Prostate gland (tissue), 2 donors: ENCODE data around the gene LIPC. TPM values are rescaled to one million over a fixed set of nuclear protein-coding genes. Genes with fewer than 3 reads are reported as not detected.

Experiments used
- DNase-seq: peaks from one replicate; pipeline ENCODE4 v3.0.0-alpha.2; 2019; ENCODE audit warnings: low spot score
- H3K27ac ChIP-seq, 2 donors: fragments of 200-600 bp; sonication (generic); 2 replicates each; pipeline ENCODE4 v1.5.1; 2017 to 2019
- H3K27me3 ChIP-seq: fragments of 200-600 bp; sonication (generic); replicated peaks from 2 replicates; pipeline ENCODE4 v1.5.1; 2019; ENCODE audit not compliant: insufficient read depth
- H3K36me3 ChIP-seq, 2 donors: fragments of 200-600 bp; sonication (generic); 1 replicate in 1 of 2; 2 replicates in 1 of 2; pipeline versions ENCODE4 v1.5.1 to v1.8.1; 2017 to 2019
- H3K4me1 ChIP-seq: fragments of 200-600 bp; sonication (generic); replicated peaks from 2 replicates; pipeline ENCODE4 v1.5.1; 2019
- H3K4me3 ChIP-seq, 2 donors: fragments of 200-600 bp; sonication (generic); 2 replicates each; pipeline ENCODE4 v1.5.1; 2017 to 2019
- H3K9me3 ChIP-seq: fragments of 200-600 bp; sonication (generic); 2 replicates; pipeline ENCODE4 v1.5.1; 2017
- POLR2A ChIP-seq: fragments of 450-650 bp; IDR thresholded peaks from one replicate; pipeline ENCODE4 v1.6.1; 2016; ENCODE audit warnings: antibody characterized with exemption, mild to moderate bottlenecking
- POLR2AphosphoS5 ChIP-seq: sonication (generic); formaldehyde crosslinking; IDR thresholded peaks from one replicate; pipeline ENCODE4 v1.6.1; 2017; ENCODE audit warnings: antibody characterized with exemption
- WGBS: methylation state at CpG from one replicate; pipeline ENCODE4 v1.1.5; 2018; 5-methylcytosine and 5-hydroxymethylcytosine counted together
- intact Hi-C: fragments of 100-400 bp; cut with DNase I; formaldehyde crosslinking; loops from one replicate; pipeline ENCODE4 v1.14.2; 2022
- total RNA-seq, 2 donors: library from RNA; depleted of rRNA; stranded (reverse); fragments of >200 nt; gene quantifications; one replicate each; pipeline ENCODE4 v1.1.0, GENCODE V29; 2016
- TF ChIP-seq, protein P1 (sequence below), 4 experiments: fragments of 200-600 bp in 2 of 4; fragments of 450-650 bp in 2 of 4; sonication (generic) in 2 of 4; IDR thresholded peaks; 1 replicate in 3 of 4; 2 replicates in 1 of 4; pipeline ENCODE4 v1.5.1; 2016 to 2019; ENCODE audit warnings: antibody characterized with exemption in 4 of 4, mild to moderate bottlenecking in 2 of 4, moderate library complexity in 2 of 4

LIPC gene
- total RNA-seq, 2 donors from 2014 or later, result 0.14 TPM; not detected in 1

DNA sequence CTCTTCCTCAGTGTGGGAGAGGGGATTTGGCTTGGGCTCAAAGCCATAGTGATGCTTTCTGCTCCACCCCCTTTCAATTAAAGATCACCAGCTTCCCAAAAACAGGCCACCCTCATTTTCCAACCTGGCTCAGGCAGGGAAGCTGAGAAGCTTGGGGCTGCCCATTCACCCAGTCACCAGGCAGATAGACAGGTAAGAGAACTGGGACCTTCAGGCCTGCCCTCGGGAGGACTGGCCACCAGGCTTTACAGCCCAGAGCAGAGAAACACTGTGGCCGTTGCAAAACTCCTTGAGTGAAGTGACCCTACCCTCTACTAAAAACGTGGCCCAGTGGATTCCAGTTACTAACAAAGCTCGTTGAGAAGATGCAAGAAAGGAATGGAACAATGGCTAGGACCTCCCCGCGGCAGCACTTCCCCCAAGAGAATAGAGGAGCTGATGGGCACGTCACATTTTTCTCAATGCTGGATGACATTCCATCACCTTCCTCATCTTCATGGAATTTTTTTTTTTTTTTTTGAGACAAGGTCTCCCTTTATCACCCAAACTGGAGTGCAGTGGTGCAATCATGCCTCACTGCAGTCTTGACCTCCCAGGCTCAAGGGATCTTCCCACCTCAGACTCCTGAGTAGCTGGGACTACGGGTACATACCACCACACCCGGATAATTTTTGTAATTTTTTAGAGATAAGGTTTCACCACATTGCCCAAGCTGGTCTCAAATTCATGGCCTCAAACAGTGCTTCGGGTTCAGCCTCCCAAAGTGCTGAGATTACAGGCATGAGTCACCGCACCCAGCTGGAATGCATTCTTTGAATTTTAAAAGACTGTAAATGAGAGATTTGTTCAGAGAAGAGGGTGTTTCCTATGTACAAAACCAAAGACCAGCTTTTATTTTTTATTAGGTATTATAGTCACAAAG lies 37.9 kb downstream of the LIPC start:
- H3K36me3 ChIP-seq, result no peaks in the 10 kb centered on the region
- WGBS, result 65% methylated on average over 11 of the region's 11 CpGs
- TF ChIP-seq POLR2AphosphoS5, result peak; percentile 27
- TF ChIP-seq, protein P1, sequence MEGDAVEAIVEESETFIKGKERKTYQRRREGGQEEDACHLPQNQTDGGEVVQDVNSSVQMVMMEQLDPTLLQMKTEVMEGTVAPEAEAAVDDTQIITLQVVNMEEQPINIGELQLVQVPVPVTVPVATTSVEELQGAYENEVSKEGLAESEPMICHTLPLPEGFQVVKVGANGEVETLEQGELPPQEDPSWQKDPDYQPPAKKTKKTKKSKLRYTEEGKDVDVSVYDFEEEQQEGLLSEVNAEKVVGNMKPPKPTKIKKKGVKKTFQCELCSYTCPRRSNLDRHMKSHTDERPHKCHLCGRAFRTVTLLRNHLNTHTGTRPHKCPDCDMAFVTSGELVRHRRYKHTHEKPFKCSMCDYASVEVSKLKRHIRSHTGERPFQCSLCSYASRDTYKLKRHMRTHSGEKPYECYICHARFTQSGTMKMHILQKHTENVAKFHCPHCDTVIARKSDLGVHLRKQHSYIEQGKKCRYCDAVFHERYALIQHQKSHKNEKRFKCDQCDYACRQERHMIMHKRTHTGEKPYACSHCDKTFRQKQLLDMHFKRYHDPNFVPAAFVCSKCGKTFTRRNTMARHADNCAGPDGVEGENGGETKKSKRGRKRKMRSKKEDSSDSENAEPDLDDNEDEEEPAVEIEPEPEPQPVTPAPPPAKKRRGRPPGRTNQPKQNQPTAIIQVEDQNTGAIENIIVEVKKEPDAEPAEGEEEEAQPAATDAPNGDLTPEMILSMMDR (IDR thresholded peaks at IDR 0.05), result no peak

DNA sequence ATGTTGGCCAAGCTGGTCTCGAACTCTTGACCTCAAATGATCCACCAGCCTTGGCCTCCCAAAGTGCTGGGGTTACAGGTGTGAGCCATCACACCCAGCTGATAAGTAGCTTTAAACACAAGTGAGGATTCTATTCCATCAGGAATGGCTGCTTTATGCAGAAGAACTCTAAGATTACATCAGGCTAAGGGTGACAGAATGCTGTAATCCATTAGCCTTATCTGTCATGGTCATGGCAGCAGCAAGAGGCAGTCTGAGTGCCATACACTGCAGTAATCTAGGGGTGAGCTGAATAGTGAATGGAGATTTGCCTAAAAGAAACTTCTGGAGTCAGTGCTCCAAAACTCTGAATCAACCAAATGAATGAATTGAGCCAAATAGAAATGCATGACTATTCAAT lies 39.6 kb downstream of the LIPC start:
- H3K36me3 ChIP-seq, result no peaks in the 10 kb centered on the region
- H3K27me3 ChIP-seq, result no peaks in the 10 kb centered on the region
- H3K4me1 ChIP-seq, result no peaks in the 10 kb centered on the region
- H3K27ac ChIP-seq, result no peak overlapping the region
- DNase-seq, result no peak
- no peaks in the 10 kb centered on the region for H3K9me3 ChIP-seq
- no peak for TF ChIP-seq POLR2A
- TF ChIP-seq, protein P1 (IDR thresholded peaks at IDR 0.05), result no peak
- TF ChIP-seq POLR2AphosphoS5, result no peak
- intact Hi-C loops, result no loop called here
- WGBS, result 100% methylated on average over 1 of the region's 1 CpG
- H3K4me3 ChIP-seq, result no peak overlapping the region

More for the DNA sequence above, 37.9 kb downstream of the LIPC start:
- Histone ChIP-seq H3K4me1 (no peaks in the 10 kb centered on the region), H3K9me3 (no peaks in the 10 kb centered on the region), H3K27ac (no peak overlapping the region), H3K27me3 (no peaks in the 10 kb centered on the region), H3K4me3 (no peak overlapping the region)
- intact Hi-C loops, result no loop called here
- peak; percentile 27 for DNase-seq

DNA sequence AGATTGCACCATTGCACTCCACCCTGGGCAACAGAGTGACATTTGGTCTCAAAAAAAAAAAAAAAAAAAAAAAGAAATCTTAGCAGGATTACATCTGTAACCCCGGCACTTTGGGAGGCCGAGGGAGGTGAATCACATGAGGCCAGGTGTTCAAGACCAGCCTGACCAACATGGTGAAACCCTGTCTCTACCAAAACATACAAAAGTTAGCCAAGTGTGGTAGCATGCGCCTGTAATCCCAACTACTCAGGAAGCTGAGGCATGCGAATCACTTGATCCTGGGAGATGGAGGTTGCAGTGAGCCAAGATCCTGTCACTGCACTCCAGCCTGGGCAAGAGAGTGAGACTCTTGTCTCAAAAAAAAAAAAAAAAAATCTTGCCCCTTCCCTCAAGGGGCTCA lies 40.4 kb downstream of the LIPC start:
- intact Hi-C loops, result no loop called here
- Histone ChIP-seq H3K4me1 (no peaks in the 10 kb centered on the region), H3K9me3 (no peaks in the 10 kb centered on the region), H3K27ac (no peak overlapping the region), H3K27me3 (no peaks in the 10 kb centered on the region), H3K36me3 (no peaks in the 10 kb centered on the region), H3K4me3 (no peak overlapping the region)
- no peak for DNase-seq
- 82% methylated on average over 4 of the region's 4 CpGs for WGBS
- TF ChIP-seq, protein P1 (IDR thresholded peaks at IDR 0.05), result no peak
- no peak for TF ChIP-seq POLR2AphosphoS5
- TF ChIP-seq POLR2A, result no peak

DNA sequence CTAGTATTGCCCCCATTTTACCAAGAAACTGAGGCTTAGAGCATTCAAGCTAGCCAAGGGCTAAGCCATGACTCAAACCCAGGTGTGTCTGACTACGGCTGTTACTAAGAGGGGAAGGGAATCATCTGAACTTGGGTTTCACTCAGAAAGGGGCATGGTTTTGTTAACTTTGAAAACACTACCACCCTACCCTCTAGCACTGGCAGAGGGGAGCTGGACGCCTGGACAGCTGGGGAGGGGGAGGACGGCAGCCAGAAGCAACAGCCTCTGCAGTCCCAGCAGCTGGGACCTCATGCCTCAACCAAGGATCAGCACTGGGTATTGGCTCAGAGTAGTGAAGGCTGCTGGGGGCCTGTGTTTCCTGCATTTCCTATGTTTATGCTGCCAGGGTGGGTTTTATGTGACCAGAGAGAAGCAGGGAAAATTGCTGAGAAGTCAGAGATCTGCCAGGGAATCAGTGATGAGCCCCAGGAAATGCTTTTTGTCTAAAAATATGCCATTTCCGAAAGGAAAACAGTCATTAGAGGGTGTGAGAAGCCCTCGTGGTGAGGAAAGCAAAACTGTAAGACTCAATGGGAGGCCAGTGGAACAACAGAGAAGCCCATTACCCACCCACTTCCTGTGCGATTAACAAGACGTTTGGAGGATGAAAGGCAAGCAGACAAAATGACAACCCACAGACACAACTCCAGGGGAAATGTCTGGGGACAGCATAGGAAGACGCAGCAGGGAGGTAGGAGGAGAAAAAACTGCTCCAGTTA lies 41.2 kb downstream of the LIPC start:
- TF ChIP-seq POLR2A (no peak), POLR2AphosphoS5 (no peak)
- TF ChIP-seq, protein P1 (IDR thresholded peaks at IDR 0.05), result no peak
- H3K9me3 ChIP-seq, result no peaks in the 10 kb centered on the region
- DNase-seq, result no peak
- no peaks in the 10 kb centered on the region for H3K4me1 ChIP-seq
- no peaks in the 10 kb centered on the region for H3K36me3 ChIP-seq
- WGBS, result 76% methylated on average over 8 of the region's 8 CpGs
- no peaks in the 10 kb centered on the region for H3K27me3 ChIP-seq
- intact Hi-C loops, result no loop called here
- no peak overlapping the region for H3K4me3 ChIP-seq
- H3K27ac ChIP-seq, result no peak overlapping the region
